Measurements from ENCODE around the gene BTBD9. TPM values are rescaled to one million over a fixed set of nuclear protein-coding genes. Genes with fewer than 3 reads are reported as not detected.

Gene BTBD9
- total RNA-seq, 1 experiment from 2014 or later, result 4.7 TPM

GRCh38 chr6:38184585-38185080 lies 455.1 kb downstream of the BTBD9 start:
- Histone ChIP-seq H3K36me3 (ENCODE audit: insufficient read depth, low read length) (no peaks in the 10 kb centered on the region), H3K9me3 (ENCODE audit: low read length) (no peaks in the 10 kb centered on the region), H2AFZ (ENCODE audit: low read length) (no peak overlapping the region), H3K4me1 (ENCODE audit: low read length) (no peaks in the 10 kb centered on the region), H3K4me3 (ENCODE audit: low read length) (no peak overlapping the region), H3K9me2 (replicated peaks; ENCODE audit: insufficient read depth, low read length) (no peaks in the 10 kb centered on the region), H3K9ac (ENCODE audit: low read length) (no peak overlapping the region), H4K20me1 (ENCODE audit: insufficient read depth, low read depth, low read length) (peaks cover 4% of the 10 kb centered on the region; the same call in 1 of the 2 replicates), H3K27ac (ENCODE audit: low read length) (no peak overlapping the region), H3K4me2 (ENCODE audit: low read depth, low read length, poor library complexity, severe bottlenecking) (no peak overlapping the region), H3K27me3 (ENCODE audit: low read length) (no peaks in the 10 kb centered on the region), H3K79me2 (ENCODE audit: low read length) (no peaks in the 10 kb centered on the region)
- no peak for DNase-seq

GRCh38 chr6:38183856-38184584 lies 455.7 kb downstream of the BTBD9 start:
- Histone ChIP-seq H3K4me1 (ENCODE audit: low read length) (no peaks in the 10 kb centered on the region), H3K4me2 (ENCODE audit: low read depth, low read length, poor library complexity, severe bottlenecking) (no peak overlapping the region), H3K9me2 (replicated peaks; ENCODE audit: insufficient read depth, low read length) (no peaks in the 10 kb centered on the region), H3K9ac (ENCODE audit: low read length) (no peak overlapping the region), H4K20me1 (ENCODE audit: insufficient read depth, low read depth, low read length) (peaks cover 4% of the 10 kb centered on the region; the same call in 1 of the 2 replicates), H3K36me3 (ENCODE audit: insufficient read depth, low read length) (no peaks in the 10 kb centered on the region), H3K27ac (ENCODE audit: low read length) (no peak overlapping the region), H3K79me2 (ENCODE audit: low read length) (no peaks in the 10 kb centered on the region), H3K4me3 (ENCODE audit: low read length) (no peak overlapping the region), H3K27me3 (ENCODE audit: low read length) (no peaks in the 10 kb centered on the region), H3K9me3 (ENCODE audit: low read length) (no peaks in the 10 kb centered on the region), H2AFZ (ENCODE audit: low read length) (no peak overlapping the region)
- DNase-seq, result no peak

GRCh38 chr6:38182426-38182825 lies 457.3 kb downstream of the BTBD9 start:
- no peak overlapping the region for H3K27ac ChIP-seq (ENCODE audit: low read length)
- no peaks in the 10 kb centered on the region for H3K79me2 ChIP-seq (ENCODE audit: low read length)
- H3K4me1 ChIP-seq (ENCODE audit: low read length), result no peaks in the 10 kb centered on the region
- H3K27me3 ChIP-seq (ENCODE audit: low read length), result no peaks in the 10 kb centered on the region
- no peak for DNase-seq
- no peak overlapping the region for H2AFZ ChIP-seq (ENCODE audit: low read length)
- H3K36me3 ChIP-seq (ENCODE audit: insufficient read depth, low read length), result no peaks in the 10 kb centered on the region
- H3K4me3 ChIP-seq (ENCODE audit: low read length), result no peak overlapping the region
- H4K20me1 ChIP-seq (ENCODE audit: insufficient read depth, low read depth, low read length), result peaks cover 4% of the 10 kb centered on the region; the same call in 1 of the 2 replicates
- H3K9me2 ChIP-seq (replicated peaks; ENCODE audit: insufficient read depth, low read length), result no peaks in the 10 kb centered on the region
- H3K4me2 ChIP-seq (ENCODE audit: low read depth, low read length, poor library complexity, severe bottlenecking), result no peak overlapping the region
- H3K9ac ChIP-seq (ENCODE audit: low read length), result no peak overlapping the region
- H3K9me3 ChIP-seq (ENCODE audit: low read length), result no peaks in the 10 kb centered on the region

GRCh38 chr6:38180586-38180985 lies 459.1 kb downstream of the BTBD9 start:
- H3K4me2 ChIP-seq (ENCODE audit: low read depth, low read length, poor library complexity, severe bottlenecking), result no peak overlapping the region
- no peak for DNase-seq

GRCh38 chr6:38179794-38180430 lies 459.8 kb downstream of the BTBD9 start:
- H3K79me2 ChIP-seq (ENCODE audit: low read length), result no peaks in the 10 kb centered on the region
- H3K36me3 ChIP-seq (ENCODE audit: insufficient read depth, low read length), result no peaks in the 10 kb centered on the region
- no peaks in the 10 kb centered on the region for H3K9me2 ChIP-seq (replicated peaks; ENCODE audit: insufficient read depth, low read length)
- H3K27me3 ChIP-seq (ENCODE audit: low read length), result no peaks in the 10 kb centered on the region
- H2AFZ ChIP-seq (ENCODE audit: low read length), result no peak overlapping the region
- H3K4me2 ChIP-seq (ENCODE audit: low read depth, low read length, poor library complexity, severe bottlenecking), result no peak overlapping the region
- no peak for DNase-seq
- no peak overlapping the region for H3K27ac ChIP-seq (ENCODE audit: low read length)
- no peaks in the 10 kb centered on the region for H4K20me1 ChIP-seq (ENCODE audit: insufficient read depth, low read depth, low read length)
- no peak overlapping the region for H3K9ac ChIP-seq (ENCODE audit: low read length)
- H3K4me1 ChIP-seq (ENCODE audit: low read length), result no peaks in the 10 kb centered on the region
- H3K9me3 ChIP-seq (ENCODE audit: low read length), result no peaks in the 10 kb centered on the region
- H3K4me3 ChIP-seq (ENCODE audit: low read length), result no peak overlapping the region

More at GRCh38 chr6:38180586-38180985, 459.1 kb downstream of the BTBD9 start:
- H3K9me3 ChIP-seq (ENCODE audit: low read length), result no peaks in the 10 kb centered on the region
- no peaks in the 10 kb centered on the region for H3K4me1 ChIP-seq (ENCODE audit: low read length)
- no peak overlapping the region for H3K9ac ChIP-seq (ENCODE audit: low read length)
- no peak overlapping the region for H3K27ac ChIP-seq (ENCODE audit: low read length)
- no peaks in the 10 kb centered on the region for H3K9me2 ChIP-seq (replicated peaks; ENCODE audit: insufficient read depth, low read length)
- H4K20me1 ChIP-seq (ENCODE audit: insufficient read depth, low read depth, low read length), result peaks cover 4% of the 10 kb centered on the region; the same call in 1 of the 2 replicates
- no peak overlapping the region for H2AFZ ChIP-seq (ENCODE audit: low read length)
- no peaks in the 10 kb centered on the region for H3K27me3 ChIP-seq (ENCODE audit: low read length)
- H3K4me3 ChIP-seq (ENCODE audit: low read length), result no peak overlapping the region
- no peaks in the 10 kb centered on the region for H3K79me2 ChIP-seq (ENCODE audit: low read length)
- no peaks in the 10 kb centered on the region for H3K36me3 ChIP-seq (ENCODE audit: insufficient read depth, low read length)

GRCh38 chr6:38179300-38179699 lies 460.4 kb downstream of the BTBD9 start:
- no peaks in the 10 kb centered on the region for H3K9me3 ChIP-seq (ENCODE audit: low read length)
- no peak overlapping the region for H3K4me3 ChIP-seq (ENCODE audit: low read length)
- H3K4me2 ChIP-seq (ENCODE audit: low read depth, low read length, poor library complexity, severe bottlenecking), result no peak overlapping the region
- DNase-seq, result no peak
- H2AFZ ChIP-seq (ENCODE audit: low read length), result no peak overlapping the region
- H3K79me2 ChIP-seq (ENCODE audit: low read length), result no peaks in the 10 kb centered on the region
- H4K20me1 ChIP-seq (ENCODE audit: insufficient read depth, low read depth, low read length), result no peaks in the 10 kb centered on the region
- H3K27me3 ChIP-seq (ENCODE audit: low read length), result no peaks in the 10 kb centered on the region
- no peaks in the 10 kb centered on the region for H3K9me2 ChIP-seq (replicated peaks; ENCODE audit: insufficient read depth, low read length)
- H3K27ac ChIP-seq (ENCODE audit: low read length), result no peak overlapping the region
- H3K36me3 ChIP-seq (ENCODE audit: insufficient read depth, low read length), result no peaks in the 10 kb centered on the region
- H3K4me1 ChIP-seq (ENCODE audit: low read length), result no peaks in the 10 kb centered on the region
- H3K9ac ChIP-seq (ENCODE audit: low read length), result no peak overlapping the region

- Histone ChIP-seq H2AFZ (ENCODE audit: low read length) (no peak overlapping the region), H3K27ac (ENCODE audit: low read length) (no peak overlapping the region)
Observed at GRCh38 chr6:38178584-38178886, 461.2 kb downstream of the BTBD9 start.

GRCh38 chr6:38177882-38178583 lies 461.7 kb downstream of the BTBD9 start:
- no peaks in the 10 kb centered on the region for H3K4me1 ChIP-seq (ENCODE audit: low read length)
- H2AFZ ChIP-seq (ENCODE audit: low read length), result no peak overlapping the region
- no peaks in the 10 kb centered on the region for H3K9me3 ChIP-seq (ENCODE audit: low read length)
- no peaks in the 10 kb centered on the region for H3K79me2 ChIP-seq (ENCODE audit: low read length)
- H4K20me1 ChIP-seq (ENCODE audit: insufficient read depth, low read depth, low read length), result no peaks in the 10 kb centered on the region
- no peak overlapping the region for H3K27ac ChIP-seq (ENCODE audit: low read length)
- no peak overlapping the region for H3K4me3 ChIP-seq (ENCODE audit: low read length)
- no peaks in the 10 kb centered on the region for H3K27me3 ChIP-seq (ENCODE audit: low read length)
- H3K36me3 ChIP-seq (ENCODE audit: insufficient read depth, low read length), result no peaks in the 10 kb centered on the region
- no peak for DNase-seq
- no peak overlapping the region for H3K4me2 ChIP-seq (ENCODE audit: low read depth, low read length, poor library complexity, severe bottlenecking)
- H3K9ac ChIP-seq (ENCODE audit: low read length), result no peak overlapping the region
- H3K9me2 ChIP-seq (replicated peaks; ENCODE audit: insufficient read depth, low read length), result no peaks in the 10 kb centered on the region

More at GRCh38 chr6:38178584-38178886, 461.2 kb downstream of the BTBD9 start:
- H3K9me3 ChIP-seq (ENCODE audit: low read length), result no peaks in the 10 kb centered on the region
- no peak overlapping the region for H3K4me2 ChIP-seq (ENCODE audit: low read depth, low read length, poor library complexity, severe bottlenecking)
- no peak overlapping the region for H3K4me3 ChIP-seq (ENCODE audit: low read length)
- H3K27me3 ChIP-seq (ENCODE audit: low read length), result no peaks in the 10 kb centered on the region
- no peaks in the 10 kb centered on the region for H3K36me3 ChIP-seq (ENCODE audit: insufficient read depth, low read length)
- no peak for DNase-seq
- H3K79me2 ChIP-seq (ENCODE audit: low read length), result no peaks in the 10 kb centered on the region
- H4K20me1 ChIP-seq (ENCODE audit: insufficient read depth, low read depth, low read length), result no peaks in the 10 kb centered on the region
- no peak overlapping the region for H3K9ac ChIP-seq (ENCODE audit: low read length)
- no peaks in the 10 kb centered on the region for H3K4me1 ChIP-seq (ENCODE audit: low read length)
- H3K9me2 ChIP-seq (replicated peaks; ENCODE audit: insufficient read depth, low read length), result no peaks in the 10 kb centered on the region

All from Karpas-422 (cell line).